Measurements from ENCODE around the gene MYO1G.

DNA sequence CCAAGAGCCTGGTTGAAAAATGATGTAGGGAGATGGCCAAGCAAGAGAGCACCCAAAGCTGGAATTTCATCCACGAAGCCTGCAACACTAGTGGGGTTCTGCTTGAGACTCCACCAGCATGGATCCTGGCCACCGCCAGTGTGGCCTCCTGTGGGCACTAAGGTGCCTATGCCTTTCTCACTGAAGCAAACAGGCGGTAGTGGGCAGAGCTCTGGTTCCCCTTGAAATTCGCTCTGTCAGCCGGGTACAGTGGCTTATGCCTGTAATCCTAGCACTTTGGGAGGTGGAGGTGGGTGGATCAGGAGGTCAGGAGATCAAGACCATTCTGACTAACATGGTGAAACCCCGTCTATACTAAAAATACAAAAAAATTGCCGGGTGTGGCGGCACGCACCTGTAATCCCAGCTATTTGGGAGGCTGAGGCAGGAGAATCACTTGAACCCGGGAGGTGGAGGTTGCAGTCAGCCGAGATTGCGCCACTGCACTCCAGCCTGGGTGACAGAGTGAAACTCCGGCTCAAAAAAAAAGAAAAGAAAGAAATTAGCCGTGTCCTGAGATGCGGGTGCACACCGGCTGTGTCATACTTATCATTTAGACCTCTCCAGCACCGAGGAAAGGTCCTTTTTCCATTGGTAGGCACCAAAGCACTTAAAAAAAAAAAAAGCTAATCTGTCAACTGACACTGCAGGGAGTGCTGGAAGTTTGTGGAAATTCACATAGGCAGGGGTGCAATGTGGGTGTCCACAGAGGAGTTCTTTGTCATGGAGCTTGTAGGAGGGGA is 49.5 kb upstream of the MYO1G start:
- no peak for TF ChIP-seq POLR2A (IDR thresholded peaks at IDR 0.05)
- TF ChIP-seq, protein P1, sequence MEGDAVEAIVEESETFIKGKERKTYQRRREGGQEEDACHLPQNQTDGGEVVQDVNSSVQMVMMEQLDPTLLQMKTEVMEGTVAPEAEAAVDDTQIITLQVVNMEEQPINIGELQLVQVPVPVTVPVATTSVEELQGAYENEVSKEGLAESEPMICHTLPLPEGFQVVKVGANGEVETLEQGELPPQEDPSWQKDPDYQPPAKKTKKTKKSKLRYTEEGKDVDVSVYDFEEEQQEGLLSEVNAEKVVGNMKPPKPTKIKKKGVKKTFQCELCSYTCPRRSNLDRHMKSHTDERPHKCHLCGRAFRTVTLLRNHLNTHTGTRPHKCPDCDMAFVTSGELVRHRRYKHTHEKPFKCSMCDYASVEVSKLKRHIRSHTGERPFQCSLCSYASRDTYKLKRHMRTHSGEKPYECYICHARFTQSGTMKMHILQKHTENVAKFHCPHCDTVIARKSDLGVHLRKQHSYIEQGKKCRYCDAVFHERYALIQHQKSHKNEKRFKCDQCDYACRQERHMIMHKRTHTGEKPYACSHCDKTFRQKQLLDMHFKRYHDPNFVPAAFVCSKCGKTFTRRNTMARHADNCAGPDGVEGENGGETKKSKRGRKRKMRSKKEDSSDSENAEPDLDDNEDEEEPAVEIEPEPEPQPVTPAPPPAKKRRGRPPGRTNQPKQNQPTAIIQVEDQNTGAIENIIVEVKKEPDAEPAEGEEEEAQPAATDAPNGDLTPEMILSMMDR (IDR thresholded peaks at IDR 0.05): no peak
